Liver (tissue), 9 donors: ENCODE results near the gene ZDHHC23. TPM values are rescaled to one million over a fixed set of nuclear protein-coding genes. Genes with fewer than 3 reads are reported as not detected.

ENCODE experiments used
- DNase-seq: peaks from one replicate; pipeline ENCODE4 v3.0.0-alpha.2; 2017; ENCODE audit warnings: low spot score
- H3K27ac ChIP-seq, 2 donors: one replicate each; pipeline ENCODE4 v1.7.0; 2013; ENCODE audit warnings: inconsistent platforms in 2 of 2, low read length in 2 of 2, control low read depth in 1 of 2, low read depth in 1 of 2, mild to moderate bottlenecking in 1 of 2
- H3K27me3 ChIP-seq, 4 donors: one replicate each; pipeline versions ENCODE4 v1.6.1 to v1.7.0; 2013; ENCODE audit warnings: low read length in 3 of 4, inconsistent platforms in 1 of 4, mild to moderate bottlenecking in 1 of 4, moderate library complexity in 1 of 4; ENCODE audit not compliant: control insufficient read depth in 4 of 4, insufficient read depth in 4 of 4
- H3K36me3 ChIP-seq, 4 donors: one replicate each; pipeline versions ENCODE4 v1.6.1 to v1.7.0; 2013; ENCODE audit warnings: low read length in 3 of 4, mild to moderate bottlenecking in 3 of 4, low read depth in 1 of 4, moderate library complexity in 1 of 4; ENCODE audit not compliant: control insufficient read depth in 4 of 4, insufficient read depth in 3 of 4
- H3K4me1 ChIP-seq, 4 donors: one replicate each; pipeline versions ENCODE4 v1.6.1 to v1.7.0; 2013; ENCODE audit warnings: low read length in 3 of 4, mild to moderate bottlenecking in 3 of 4, moderate library complexity in 1 of 4; ENCODE audit not compliant: control insufficient read depth in 4 of 4, insufficient read depth in 4 of 4
- H3K4me3 ChIP-seq, 3 donors: one replicate each; pipeline versions ENCODE4 v1.6.1 to v1.7.0; 2013; ENCODE audit warnings: low read length in 3 of 3, control low read depth in 1 of 3, low read depth in 1 of 3, mild to moderate bottlenecking in 1 of 3
- H3K9ac ChIP-seq, 2 donors: one replicate each; pipeline ENCODE4 v1.7.0; 2013; ENCODE audit warnings: low read length in 2 of 2, mild to moderate bottlenecking in 2 of 2, moderate library complexity in 2 of 2, control low read depth in 1 of 2, low read depth in 1 of 2
- H3K9me3 ChIP-seq, 4 donors: one replicate each; pipeline versions ENCODE4 v1.6.1 to v1.7.0; 2013; ENCODE audit warnings: low read length in 3 of 4; ENCODE audit not compliant: control insufficient read depth in 4 of 4
- ATF3 ChIP-seq: IDR thresholded peaks from 2 replicates; pipeline ENCODE4 v1.6.1; 2016; ENCODE audit warnings: antibody characterized with exemption
- EGR1 ChIP-seq, 2 donors: IDR thresholded peaks; 2 replicates each; pipeline ENCODE4 v1.6.1; 2016 to 2018; ENCODE audit warnings: antibody characterized with exemption in 2 of 2, low read depth in 2 of 2
- GABPA ChIP-seq, 2 donors: IDR thresholded peaks in 1 of 2; conservative IDR thresholded peaks in 1 of 2; 2 replicates each; pipeline ENCODE4 v1.6.1; 2016; ENCODE audit warnings: antibody characterized with exemption in 2 of 2, mild to moderate bottlenecking in 1 of 2, moderate library complexity in 1 of 2
- HNF4A ChIP-seq, 2 donors: conservative IDR thresholded peaks; 2 replicates each; pipeline ENCODE4 v1.6.1; 2016; ENCODE audit warnings: antibody characterized with exemption in 2 of 2, mild to moderate bottlenecking in 2 of 2
- HNF4G ChIP-seq: IDR thresholded peaks from 2 replicates; pipeline ENCODE4 v1.6.1; 2016; ENCODE audit warnings: antibody characterized with exemption
- MAX ChIP-seq: IDR thresholded peaks from 2 replicates; pipeline ENCODE4 v1.6.1; 2016; ENCODE audit warnings: antibody characterized with exemption
- RAD21 ChIP-seq, 2 donors: IDR thresholded peaks; 2 replicates each; pipeline ENCODE4 v1.6.1; 2016; ENCODE audit warnings: antibody characterized with exemption in 2 of 2, mild to moderate bottlenecking in 2 of 2
- SP1 ChIP-seq: IDR thresholded peaks from 2 replicates; pipeline ENCODE4 v1.6.1; 2018; ENCODE audit warnings: antibody characterized with exemption, mild to moderate bottlenecking
- YY1 ChIP-seq: IDR thresholded peaks from 2 replicates; pipeline ENCODE4 v1.6.1; 2016; ENCODE audit warnings: antibody characterized with exemption, mild to moderate bottlenecking
- ZBTB33 ChIP-seq: IDR thresholded peaks from 2 replicates; pipeline ENCODE4 v1.6.1; 2016; ENCODE audit warnings: antibody characterized with exemption
- WGBS: extraction: QIAGEN DNeasy Blood & Tissue Kit; methylation state at CpG from one replicate; pipeline ENCODE4 v1.1.7; 2013; 5-methylcytosine and 5-hydroxymethylcytosine counted together
- polyA plus RNA-seq, 2 donors: library from polyadenylated mRNA; stranded (reverse) in 1 of 2; unstranded in 1 of 2; fragments of 200-250 nt in 1 of 2; fragments of >200 nt in 1 of 2; fragmentation: Nextera tagmentation in 1 of 2; extraction: Ambion mirVana in 1 of 2; gene quantifications; one replicate each; pipeline versions ENCODE4 v1.2.1 to v1.2.3, GENCODE V29; 2013 to 2015
- total RNA-seq, 2 donors: library from RNA; depleted of rRNA; stranded (reverse); fragments of >200 nt; gene quantifications; one replicate each; pipeline ENCODE4 v1.2.3, GENCODE V29; 2014
- donor health status: healthy.
- donor health status: healthy.
- donor health status: healthy.
- donor health status: healthy.
- donor health status: healthy.

Gene ZDHHC23
- 10 to 100 TPM in 1 of 2 donors, 1 to 10 TPM in 1; 2.3 to 16.2 TPM for total RNA-seq
- 1 to 10 TPM; 2.5 to 5.7 TPM for polyA plus RNA-seq

- Histone ChIP-seq H3K9ac (peak within 1 kb of the TSS; percentile 35 to 51), H3K36me3 (peaks cover 0 to 9% (median 7%) of the 10 kb centered on the region in 4 donors), H3K27me3 (no peaks in the 10 kb centered on the region), H3K4me1 (peaks cover 0 to 13% (median 9%) of the 10 kb centered on the region in 4 donors), H3K4me3 (peak within 1 kb of the TSS; percentile 65 to 93 (median 89)), H3K9me3 (no peaks in the 10 kb centered on the region), H3K27ac (peak within 1 kb of the TSS; percentile 59 to 66)
- WGBS = under 1% methylated on average over 79 of the region's 80 CpGs
- no peak for TF ChIP-seq SP1
- TF ChIP-seq GABPA (IDR thresholded peaks at IDR 0.05 in 1 of 2, conservative IDR thresholded peaks at IDR 0.05 in 1 of 2) = peak in 1 of 2 donors; percentile 15
- peak; percentile 10 for TF ChIP-seq YY1
- TF ChIP-seq RAD21 (IDR thresholded peaks at IDR 0.05) = no peak
- DNase-seq = peak; percentile 67
Observed at GRCh38 chr3:113947372-113948014, at the start of gene ZDHHC23. Gene ZDHHC23 (plus strand): TSS chr3:113948013. CDS start chr3:113948803, 790 bp downstream.

- H3K4me1 ChIP-seq = peaks cover 0 to 13% (median 3%) of the 10 kb centered on the region in 4 donors
- H3K9ac ChIP-seq = peak overlapping the region in 1 of 2 donors; percentile 18
- TF ChIP-seq HNF4A (conservative IDR thresholded peaks at IDR 0.05) = peak in 1 of 2 donors; percentile 3
- TF ChIP-seq YY1 = no peak
- peaks cover 0 to 3% (median 0%) of the 10 kb centered on the region in 4 donors for H3K36me3 ChIP-seq
- no peaks in the 10 kb centered on the region for H3K27me3 ChIP-seq
- peak overlapping the region in 2 of 3 donors; percentile 40 to 47 for H3K4me3 ChIP-seq
- H3K27ac ChIP-seq = peak overlapping the region; percentile 6 to 33
- WGBS = 27% methylated on average over 2 of the region's 2 CpGs
- H3K9me3 ChIP-seq = no peaks in the 10 kb centered on the region
- no peak for DNase-seq
Observed at GRCh38 chr3:113898892-113899291, 48.9 kb upstream of the ZDHHC23 start.

GRCh38 chr3:113906568-113907140 is 41.2 kb upstream of the ZDHHC23 start:
- 85% methylated on average over 4 of the region's 4 CpGs for WGBS
- no peaks in the 10 kb centered on the region for H3K4me1 ChIP-seq
- peaks cover 0 to 22% (median 2%) of the 10 kb centered on the region in 4 donors for H3K36me3 ChIP-seq
- no peaks in the 10 kb centered on the region for H3K27me3 ChIP-seq
- H3K9me3 ChIP-seq = peaks cover 0 to 2% (median 0%) of the 10 kb centered on the region in 4 donors
- no peak overlapping the region for H3K4me3 ChIP-seq
- H3K9ac ChIP-seq = no peak overlapping the region
- DNase-seq = no peak
- no peak overlapping the region for H3K27ac ChIP-seq
- TF ChIP-seq HNF4A (conservative IDR thresholded peaks at IDR 0.05) = no peak
- TF ChIP-seq RAD21 (IDR thresholded peaks at IDR 0.05) = no peak
- no peak for TF ChIP-seq EGR1 (IDR thresholded peaks at IDR 0.05; ENCODE audit: low read depth in 2 of 2)
- no peak for TF ChIP-seq ATF3
- TF ChIP-seq HNF4G = no peak
- no peak for TF ChIP-seq MAX
- no peak for TF ChIP-seq SP1
- no peak for TF ChIP-seq GABPA (IDR thresholded peaks at IDR 0.05 in 1 of 2, conservative IDR thresholded peaks at IDR 0.05 in 1 of 2)
- no peak for TF ChIP-seq ZBTB33
